Rectal smooth muscle tissue (tissue), 1 donor: ENCODE measurements around the gene UBAC2.

ENCODE experiments used
- H3K27ac ChIP-seq: one replicate; pipeline ENCODE4 v1.7.0; 2013; ENCODE audit warnings: low read depth, low read length, inconsistent platforms
- H3K27me3 ChIP-seq: one replicate; pipeline ENCODE4 v1.7.0; 2013; ENCODE audit warnings: low read length; ENCODE audit not compliant: control insufficient read depth, insufficient read depth
- H3K36me3 ChIP-seq: one replicate; pipeline ENCODE4 v1.7.0; 2013; ENCODE audit warnings: low read length; ENCODE audit not compliant: control insufficient read depth, insufficient read depth
- H3K4me1 ChIP-seq: one replicate; pipeline ENCODE4 v1.7.0; 2013; ENCODE audit warnings: low read length; ENCODE audit not compliant: control insufficient read depth, insufficient read depth
- H3K4me3 ChIP-seq: one replicate; pipeline ENCODE4 v1.7.0; 2013; ENCODE audit warnings: low read length
- H3K9ac ChIP-seq: one replicate; pipeline ENCODE4 v1.7.0; 2013; ENCODE audit warnings: low read length

Gene UBAC2

GRCh38 chr13:99298056-99298455 lies 97.4 kb downstream of the UBAC2 start:
- H3K27ac ChIP-seq = no peak overlapping the region
- H3K9ac ChIP-seq = no peak overlapping the region
- H3K27me3 ChIP-seq = no peaks in the 10 kb centered on the region
- no peaks in the 10 kb centered on the region for H3K4me1 ChIP-seq
- no peak overlapping the region for H3K4me3 ChIP-seq
- no peaks in the 10 kb centered on the region for H3K36me3 ChIP-seq

GRCh38 chr13:99299256-99299919 lies 98.7 kb downstream of the UBAC2 start:
- Histone ChIP-seq H3K4me3 (no peak overlapping the region), H3K27me3 (no peaks in the 10 kb centered on the region), H3K4me1 (no peaks in the 10 kb centered on the region), H3K9ac (no peak overlapping the region), H3K27ac (no peak overlapping the region), H3K36me3 (no peaks in the 10 kb centered on the region)

- H3K27ac ChIP-seq = no peak overlapping the region
- no peaks in the 10 kb centered on the region for H3K27me3 ChIP-seq
- H3K4me3 ChIP-seq = peak overlapping the region; percentile 5
- H3K4me1 ChIP-seq = no peaks in the 10 kb centered on the region
- no peaks in the 10 kb centered on the region for H3K36me3 ChIP-seq
- H3K9ac ChIP-seq = no peak overlapping the region
Measured at GRCh38 chr13:99299920-99300341, 99.3 kb downstream of the UBAC2 start.

- no peak overlapping the region for H3K9ac ChIP-seq
- no peak overlapping the region for H3K27ac ChIP-seq
Measured at GRCh38 chr13:99301056-99301838, 100.6 kb downstream of the UBAC2 start.

GRCh38 chr13:99301913-99302636 lies 101.4 kb downstream of the UBAC2 start:
- H3K4me3 ChIP-seq = no peak overlapping the region
- H3K27me3 ChIP-seq = no peaks in the 10 kb centered on the region
- no peaks in the 10 kb centered on the region for H3K4me1 ChIP-seq
- H3K27ac ChIP-seq = no peak overlapping the region
- H3K36me3 ChIP-seq = no peaks in the 10 kb centered on the region
- no peak overlapping the region for H3K9ac ChIP-seq

More at GRCh38 chr13:99301056-99301838, 100.6 kb downstream of the UBAC2 start:
- Histone ChIP-seq H3K36me3 (no peaks in the 10 kb centered on the region), H3K4me3 (no peak overlapping the region), H3K27me3 (no peaks in the 10 kb centered on the region), H3K4me1 (no peaks in the 10 kb centered on the region)

- Histone ChIP-seq H3K27ac (no peak overlapping the region), H3K4me3 (no peak overlapping the region), H3K4me1 (peaks cover 3% of the 10 kb centered on the region), H3K27me3 (no peaks in the 10 kb centered on the region), H3K9ac (no peak overlapping the region), H3K36me3 (no peaks in the 10 kb centered on the region)
Measured at GRCh38 chr13:99302637-99303505, 102.2 kb downstream of the UBAC2 start.

- Histone ChIP-seq H3K4me1 (peaks cover 10% of the 10 kb centered on the region), H3K27me3 (no peaks in the 10 kb centered on the region), H3K4me3 (peak overlapping the region; percentile 25), H3K9ac (no peak overlapping the region), H3K36me3 (no peaks in the 10 kb centered on the region), H3K27ac (peak overlapping the region; percentile 35)
Measured at GRCh38 chr13:99303863-99304521, 103.3 kb downstream of the UBAC2 start.

- H3K4me3 ChIP-seq = no peak overlapping the region
- peak overlapping the region; percentile 35 for H3K27ac ChIP-seq
- no peaks in the 10 kb centered on the region for H3K27me3 ChIP-seq
- H3K9ac ChIP-seq = no peak overlapping the region
- peaks cover 10% of the 10 kb centered on the region for H3K4me1 ChIP-seq
- H3K36me3 ChIP-seq = no peaks in the 10 kb centered on the region
Measured at GRCh38 chr13:99304541-99304940, 103.9 kb downstream of the UBAC2 start.

GRCh38 chr13:99305158-99305557 lies 104.5 kb downstream of the UBAC2 start:
- Histone ChIP-seq H3K4me3 (no peak overlapping the region), H3K27me3 (no peaks in the 10 kb centered on the region), H3K9ac (no peak overlapping the region), H3K4me1 (peaks cover 13% of the 10 kb centered on the region), H3K27ac (no peak overlapping the region), H3K36me3 (no peaks in the 10 kb centered on the region)

GRCh38 chr13:99305566-99305965 lies 104.9 kb downstream of the UBAC2 start:
- H3K27ac ChIP-seq = peak overlapping the region; percentile 78
- no peak overlapping the region for H3K9ac ChIP-seq
- H3K36me3 ChIP-seq = no peaks in the 10 kb centered on the region
- H3K4me1 ChIP-seq = peaks cover 15% of the 10 kb centered on the region
- H3K4me3 ChIP-seq = peak overlapping the region; percentile 48
- no peaks in the 10 kb centered on the region for H3K27me3 ChIP-seq

- peak within 1 kb of the TSS; percentile 78 for H3K27ac ChIP-seq
- no peak within 1 kb of the TSS for H3K9ac ChIP-seq
- no peaks in the 10 kb centered on the region for H3K27me3 ChIP-seq
- H3K4me3 ChIP-seq = peak within 1 kb of the TSS; percentile 48
- no peaks in the 10 kb centered on the region for H3K36me3 ChIP-seq
- H3K4me1 ChIP-seq = peaks cover 19% of the 10 kb centered on the region
Measured at GRCh38 chr13:99307247-99307646, 106.6 kb downstream of the UBAC2 start, which contains the start of gene GPR183. Gene GPR183 (minus strand): TSS chr13:99307399. CDS start chr13:99296145, 11,254 bp downstream.
